Measurements from ENCODE around the gene MORN3.

GRCh38 chr12:121717041-121717699 is 47.7 kb upstream of the MORN3 start:
- no peak for TF ChIP-seq CTCF (conservative IDR thresholded peaks at IDR 0.05; ENCODE audit: low read length)
- TF ChIP-seq EZH2phosphoT487 (IDR thresholded peaks at IDR 0.05; ENCODE audit: borderline replicate concordance, low read depth, low read length): no peak
